ENCODE results near the gene COQ2.
"Not testable (repeated sequence)": the region's sequence is repeated elsewhere in the genome, so short reads cannot be mapped to it uniquely, and the experiment has no call there.

The COQ2 gene

DNA sequence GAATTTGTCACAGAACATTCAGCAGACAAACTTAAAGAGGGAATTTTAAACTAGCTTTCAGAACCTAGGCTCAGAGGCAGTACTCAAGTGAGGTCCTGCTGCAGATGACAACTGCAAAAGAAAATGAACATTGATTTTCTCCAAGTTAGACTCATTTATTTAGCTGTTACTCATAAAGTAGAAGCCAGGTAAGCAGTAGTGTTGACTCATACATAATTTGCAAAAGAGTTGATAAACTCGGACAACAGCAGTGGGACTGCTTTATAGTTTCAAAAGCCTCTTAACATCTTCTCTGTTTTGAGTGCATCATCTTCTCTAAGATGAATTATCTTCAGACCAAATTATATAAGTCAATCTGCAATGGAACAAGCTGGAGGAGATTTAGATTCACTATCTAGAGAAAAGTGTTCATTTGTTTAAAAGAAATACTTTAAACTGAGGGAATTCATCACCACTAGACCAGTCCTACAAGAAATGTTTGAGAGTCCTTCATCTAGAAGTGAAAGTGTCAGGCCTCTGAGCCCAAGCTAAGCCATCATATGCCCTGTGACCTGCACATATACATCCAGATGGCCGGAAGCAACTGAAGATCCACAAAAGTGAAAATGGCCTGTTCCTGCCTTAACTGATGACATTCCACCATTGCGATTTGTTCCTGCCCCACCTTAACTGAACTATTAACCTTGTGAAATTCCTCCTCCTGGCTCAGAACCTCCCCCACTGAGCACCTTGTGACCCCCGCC is 49.5 kb downstream of the COQ2 start:
- DNase-seq (ENCODE audit: low read depth): no peak
- TF ChIP-seq, protein P1, sequence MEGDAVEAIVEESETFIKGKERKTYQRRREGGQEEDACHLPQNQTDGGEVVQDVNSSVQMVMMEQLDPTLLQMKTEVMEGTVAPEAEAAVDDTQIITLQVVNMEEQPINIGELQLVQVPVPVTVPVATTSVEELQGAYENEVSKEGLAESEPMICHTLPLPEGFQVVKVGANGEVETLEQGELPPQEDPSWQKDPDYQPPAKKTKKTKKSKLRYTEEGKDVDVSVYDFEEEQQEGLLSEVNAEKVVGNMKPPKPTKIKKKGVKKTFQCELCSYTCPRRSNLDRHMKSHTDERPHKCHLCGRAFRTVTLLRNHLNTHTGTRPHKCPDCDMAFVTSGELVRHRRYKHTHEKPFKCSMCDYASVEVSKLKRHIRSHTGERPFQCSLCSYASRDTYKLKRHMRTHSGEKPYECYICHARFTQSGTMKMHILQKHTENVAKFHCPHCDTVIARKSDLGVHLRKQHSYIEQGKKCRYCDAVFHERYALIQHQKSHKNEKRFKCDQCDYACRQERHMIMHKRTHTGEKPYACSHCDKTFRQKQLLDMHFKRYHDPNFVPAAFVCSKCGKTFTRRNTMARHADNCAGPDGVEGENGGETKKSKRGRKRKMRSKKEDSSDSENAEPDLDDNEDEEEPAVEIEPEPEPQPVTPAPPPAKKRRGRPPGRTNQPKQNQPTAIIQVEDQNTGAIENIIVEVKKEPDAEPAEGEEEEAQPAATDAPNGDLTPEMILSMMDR (conservative IDR thresholded peaks at IDR 0.05; ENCODE audit: low read depth, low read length): no peak
- H3K4me3 ChIP-seq (ENCODE audit: low read depth, low read length): no peak overlapping the region

DNA sequence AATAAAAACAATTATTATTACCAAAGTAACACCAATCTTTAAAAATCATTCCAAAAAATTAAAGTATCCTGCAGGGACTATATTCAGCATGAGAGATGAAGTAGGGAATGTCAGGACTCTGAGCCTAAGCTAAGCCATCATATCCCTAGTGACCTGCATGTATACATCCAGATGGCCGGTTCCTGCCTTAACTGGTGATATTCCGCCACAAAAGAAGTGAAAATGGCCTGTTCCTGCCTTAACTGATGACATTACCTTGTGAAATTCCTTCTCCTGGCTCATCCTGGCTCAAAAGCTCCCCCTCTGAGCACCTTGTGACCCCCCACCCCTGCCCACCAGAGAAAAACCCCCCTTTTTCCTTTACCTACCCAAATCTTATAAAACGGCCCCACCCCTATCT is 50.2 kb downstream of the COQ2 start:
- not testable (repeated sequence) for DNase-seq (ENCODE audit: low read depth); H3K4me3 ChIP-seq (ENCODE audit: low read depth, low read length)

DNA sequence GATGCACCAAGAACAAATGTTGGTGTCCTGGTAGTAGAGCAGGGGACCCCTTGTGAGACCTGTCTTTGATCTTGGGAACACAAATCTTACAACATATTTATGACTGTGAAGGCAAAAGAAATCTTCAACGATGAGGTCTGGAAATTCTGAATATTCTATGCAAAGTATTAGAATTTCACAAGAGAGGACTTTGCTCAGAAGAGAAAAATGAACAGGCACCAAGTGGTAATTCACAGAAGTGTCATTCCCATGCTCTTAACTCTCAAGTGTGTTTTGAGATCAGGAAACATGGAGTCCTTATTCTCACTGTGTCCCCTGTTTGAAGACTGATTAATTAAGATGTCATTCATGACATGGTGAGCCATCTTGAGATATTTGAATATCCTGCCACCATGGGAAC is 52.5 kb downstream of the COQ2 start:
- no peak overlapping the region for H3K4me3 ChIP-seq (ENCODE audit: low read depth, low read length)
- TF ChIP-seq, protein P1 (conservative IDR thresholded peaks at IDR 0.05; ENCODE audit: low read depth, low read length): no peak
- no peak for DNase-seq (ENCODE audit: low read depth)

DNA sequence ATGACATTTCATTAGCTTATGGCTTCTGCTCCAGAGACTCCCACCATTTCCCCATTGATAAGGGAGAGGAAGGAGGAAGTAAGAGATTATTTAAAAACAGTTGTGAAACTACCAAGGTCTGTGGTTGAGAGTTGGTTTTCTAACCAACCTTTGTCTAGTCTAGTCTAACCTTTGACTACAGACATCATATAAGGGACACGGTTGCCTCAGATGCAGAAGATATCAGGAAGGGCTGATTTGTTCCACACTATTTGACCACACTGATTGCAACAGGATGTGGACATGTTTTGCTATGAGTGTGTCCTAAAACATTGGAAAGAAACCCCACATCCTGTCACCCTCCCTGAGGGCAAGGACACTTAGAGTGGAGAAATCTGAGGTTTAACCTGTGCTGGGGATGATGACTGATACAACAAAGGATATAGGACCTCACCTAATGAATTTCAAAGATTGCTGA is 53.0 kb downstream of the COQ2 start:
- DNase-seq (ENCODE audit: low read depth): peak; percentile 25
- H3K4me3 ChIP-seq (ENCODE audit: low read depth, low read length): no peak overlapping the region
- TF ChIP-seq, protein P1 (conservative IDR thresholded peaks at IDR 0.05; ENCODE audit: low read depth, low read length): no peak

DNA sequence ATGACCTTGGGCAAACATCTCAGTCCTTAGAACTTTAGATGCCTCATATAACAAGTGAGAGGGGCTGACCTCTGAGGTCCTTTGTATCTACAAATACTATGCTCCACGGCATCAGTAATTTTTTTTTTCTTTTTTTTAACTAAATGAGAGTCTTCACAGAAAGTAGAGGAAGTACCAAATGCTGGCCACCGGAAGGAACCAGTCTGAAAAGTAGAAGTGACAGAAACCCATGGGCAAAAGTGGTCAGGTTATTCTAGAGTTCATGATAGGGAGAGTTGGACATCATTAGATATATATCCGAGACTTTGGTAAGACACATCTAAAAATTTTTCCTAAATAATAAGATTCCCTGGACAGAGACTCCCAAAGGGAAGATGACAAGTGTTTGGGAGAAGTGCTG is 53.7 kb downstream of the COQ2 start:
- TF ChIP-seq, protein P1 (conservative IDR thresholded peaks at IDR 0.05; ENCODE audit: low read depth, low read length): no peak
- no peak overlapping the region for H3K4me3 ChIP-seq (ENCODE audit: low read depth, low read length)
- no peak for DNase-seq (ENCODE audit: low read depth)

DNA sequence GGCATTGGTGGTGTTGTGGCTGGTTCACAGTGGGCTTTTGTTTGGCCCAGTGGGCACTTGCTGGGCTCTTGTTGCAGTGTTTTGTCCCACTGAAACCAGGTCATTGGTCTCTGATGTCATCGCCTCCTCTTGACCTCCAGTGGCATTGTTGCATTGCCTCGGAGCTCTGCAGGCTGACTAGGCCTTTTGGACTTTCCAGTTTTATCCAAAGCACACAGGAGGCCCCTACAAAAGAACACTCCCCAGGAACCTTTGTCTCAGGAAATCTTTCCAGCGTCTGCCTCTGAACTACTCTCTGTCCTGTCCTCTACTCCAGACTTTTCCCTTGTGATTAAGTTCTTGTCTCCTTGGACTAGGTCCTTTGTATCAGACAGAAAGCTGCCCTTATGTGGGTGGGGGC is 54.8 kb downstream of the COQ2 start:
- TF ChIP-seq, protein P1 (conservative IDR thresholded peaks at IDR 0.05; ENCODE audit: low read depth, low read length): no peak
- DNase-seq (ENCODE audit: low read depth): no peak
- no peak overlapping the region for H3K4me3 ChIP-seq (ENCODE audit: low read depth, low read length)

DNA sequence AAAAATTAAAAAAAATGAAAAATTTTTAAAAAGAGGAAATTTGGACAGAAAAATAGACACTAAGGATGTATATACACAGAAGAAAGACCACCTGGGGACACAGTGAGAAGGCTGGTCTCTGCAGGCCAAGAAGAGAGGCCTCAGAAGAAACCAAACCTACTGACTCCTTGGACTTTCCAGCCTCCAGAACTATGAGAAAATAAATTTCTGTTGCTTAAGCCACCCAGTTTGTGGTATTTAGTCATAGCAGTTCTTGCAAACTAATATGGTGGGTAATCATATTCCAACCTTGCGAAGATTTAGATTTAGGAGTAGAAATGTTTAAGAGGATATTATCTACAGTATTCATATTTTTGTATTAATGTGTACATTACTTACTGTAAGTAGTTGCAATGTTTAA is 56.4 kb downstream of the COQ2 start:
- H3K4me3 ChIP-seq (ENCODE audit: low read depth, low read length): no peak overlapping the region
- DNase-seq (ENCODE audit: low read depth): no peak
- TF ChIP-seq, protein P1 (conservative IDR thresholded peaks at IDR 0.05; ENCODE audit: low read depth, low read length): no peak
